Activated CD4-positive, alpha-beta T cell treated with anti-CD3 and anti-CD28 coated beads, Interleukin-2, amount 50 U/mL, for 4 hours (primary cell): ENCODE measurements around the gene DCTN3.

Experiments
- DNase-seq, 2 experiments: peaks; one replicate each; pipeline ENCODE4 v3.0.0-alpha.2; 2020

Gene DCTN3

GRCh38 chr9:34588671-34589635, 31.3 kb downstream of the DCTN3 start:
- no peak for DNase-seq

GRCh38 chr9:34587271-34587670, 33.0 kb downstream of the DCTN3 start:
- DNase-seq, result no peak

GRCh38 chr9:34585946-34586669, 34.2 kb downstream of the DCTN3 start:
- no peak for DNase-seq

GRCh38 chr9:34584970-34585369, 35.3 kb downstream of the DCTN3 start:
- DNase-seq, result no peak

- DNase-seq, result no peak
These were observed 37.5 kb downstream of the DCTN3 start for GRCh38 chr9:34582787-34583186.

GRCh38 chr9:34581318-34581717, 39.0 kb downstream of the DCTN3 start:
- no peak for DNase-seq

- DNase-seq, result no peak
These were observed 39.9 kb downstream of the DCTN3 start for GRCh38 chr9:34580358-34580757.

- no peak for DNase-seq
These were observed 40.5 kb downstream of the DCTN3 start for GRCh38 chr9:34579808-34580163.

GRCh38 chr9:34579104-34579807, 41.0 kb downstream of the DCTN3 start:
- no peak for DNase-seq

GRCh38 chr9:34578241-34579103, 41.8 kb downstream of the DCTN3 start:
- DNase-seq, result no peak

GRCh38 chr9:34577400-34578240, 42.7 kb downstream of the DCTN3 start:
- DNase-seq, result no peak

- no peak for DNase-seq
These were observed 43.5 kb downstream of the DCTN3 start for GRCh38 chr9:34576597-34577399.

GRCh38 chr9:34575862-34576596, 44.3 kb downstream of the DCTN3 start:
- no peak for DNase-seq

- no peak for DNase-seq
These were observed 45.1 kb downstream of the DCTN3 start for GRCh38 chr9:34575241-34575640.

- no peak for DNase-seq
These were observed 45.7 kb downstream of the DCTN3 start for GRCh38 chr9:34574571-34574970.

GRCh38 chr9:34573599-34574325, 46.5 kb downstream of the DCTN3 start:
- DNase-seq, result no peak

- no peak for DNase-seq
These were observed 47.7 kb downstream of the DCTN3 start for GRCh38 chr9:34572628-34573027.

- DNase-seq, result no peak
These were observed 48.2 kb downstream of the DCTN3 start for GRCh38 chr9:34572092-34572491.

- DNase-seq, result no peak
These were observed 48.8 kb downstream of the DCTN3 start for GRCh38 chr9:34571481-34571810.
